Activated CD4-positive, alpha-beta T cell treated with anti-CD3 and anti-CD28 coated beads for 48 hours (primary cell): Measurements from ENCODE around the gene CBX2.

ENCODE experiments used
- DNase-seq: peaks from one replicate; pipeline ENCODE4 v3.0.0-alpha.2; 2020

The CBX2 gene

GRCh38 chr17:79789943-79790804 is 12.2 kb downstream of the CBX2 start:
- DNase-seq, result no peak

DNA sequence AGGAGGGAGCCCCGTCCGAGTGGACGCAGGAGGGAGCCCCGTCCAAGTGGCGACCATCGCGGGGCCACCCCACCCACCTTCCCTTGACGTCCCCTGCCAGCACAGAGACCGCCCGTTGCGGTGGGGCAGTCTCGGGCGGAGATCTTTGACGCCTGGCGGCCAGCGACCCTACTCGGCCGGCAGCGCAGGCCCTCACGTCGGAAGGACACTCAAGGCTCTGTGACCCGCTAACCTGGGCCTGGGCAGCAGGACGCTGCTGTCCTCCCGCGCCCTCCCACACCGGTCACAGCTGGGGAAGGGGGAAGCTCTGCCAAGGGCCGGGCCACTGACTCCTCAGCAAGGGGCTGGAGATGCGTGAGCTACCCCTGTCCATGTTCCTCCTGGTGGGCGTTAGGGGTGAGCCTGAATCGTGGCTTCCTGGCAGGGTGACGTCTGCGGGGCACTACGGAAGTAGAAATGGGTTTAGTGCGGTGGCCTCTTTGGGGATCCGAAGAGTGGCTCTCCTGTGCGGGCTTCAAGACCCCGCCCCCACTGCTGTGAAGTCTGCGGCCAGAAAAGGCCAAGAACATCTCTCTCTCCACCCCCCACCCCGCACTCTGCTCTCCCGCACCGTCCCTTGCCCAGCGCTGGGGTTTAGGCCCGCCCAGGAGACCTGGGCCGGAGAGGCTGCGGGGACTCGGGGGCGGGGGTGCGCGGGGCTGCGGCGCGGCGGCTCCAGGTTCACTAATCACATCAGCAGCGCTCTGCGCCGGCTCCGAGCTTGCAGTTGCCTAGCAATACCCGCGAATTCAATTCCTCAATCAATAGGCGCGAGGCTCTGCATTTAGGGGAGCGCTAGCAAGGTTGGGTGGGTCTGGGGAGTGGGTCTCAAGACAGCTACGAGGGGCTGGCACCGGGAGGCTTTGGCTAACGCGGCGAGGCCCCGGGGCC is 13.1 kb downstream of the CBX2 start:
- DNase-seq, result no peak

GRCh38 chr17:79791735-79792161 is 13.8 kb downstream of the CBX2 start:
- no peak for DNase-seq

GRCh38 chr17:79792341-79792871 is 14.5 kb downstream of the CBX2 start:
- no peak for DNase-seq

GRCh38 chr17:79792984-79793923 is 15.3 kb downstream of the CBX2 start:
- no peak for DNase-seq

DNA sequence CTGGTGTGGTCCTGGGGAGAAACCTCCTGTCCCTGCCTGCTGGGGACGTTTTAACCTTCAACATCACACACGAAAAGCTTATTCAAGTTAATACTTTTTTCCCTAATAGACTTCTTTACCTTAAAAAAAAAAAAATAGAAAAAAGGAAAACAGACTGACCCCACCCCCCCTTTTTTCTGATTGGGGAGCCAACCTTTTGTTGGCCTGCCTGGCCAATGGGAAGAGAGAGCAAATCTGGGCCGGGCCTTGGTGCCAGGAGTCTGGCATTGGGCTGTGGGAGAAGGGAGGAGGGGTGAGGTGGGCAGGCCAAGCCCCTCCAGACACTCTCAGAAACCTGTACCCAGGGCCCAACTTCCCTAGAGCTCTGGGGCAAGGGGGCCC is 16.0 kb downstream of the CBX2 start:
- DNase-seq, result no peak

DNA sequence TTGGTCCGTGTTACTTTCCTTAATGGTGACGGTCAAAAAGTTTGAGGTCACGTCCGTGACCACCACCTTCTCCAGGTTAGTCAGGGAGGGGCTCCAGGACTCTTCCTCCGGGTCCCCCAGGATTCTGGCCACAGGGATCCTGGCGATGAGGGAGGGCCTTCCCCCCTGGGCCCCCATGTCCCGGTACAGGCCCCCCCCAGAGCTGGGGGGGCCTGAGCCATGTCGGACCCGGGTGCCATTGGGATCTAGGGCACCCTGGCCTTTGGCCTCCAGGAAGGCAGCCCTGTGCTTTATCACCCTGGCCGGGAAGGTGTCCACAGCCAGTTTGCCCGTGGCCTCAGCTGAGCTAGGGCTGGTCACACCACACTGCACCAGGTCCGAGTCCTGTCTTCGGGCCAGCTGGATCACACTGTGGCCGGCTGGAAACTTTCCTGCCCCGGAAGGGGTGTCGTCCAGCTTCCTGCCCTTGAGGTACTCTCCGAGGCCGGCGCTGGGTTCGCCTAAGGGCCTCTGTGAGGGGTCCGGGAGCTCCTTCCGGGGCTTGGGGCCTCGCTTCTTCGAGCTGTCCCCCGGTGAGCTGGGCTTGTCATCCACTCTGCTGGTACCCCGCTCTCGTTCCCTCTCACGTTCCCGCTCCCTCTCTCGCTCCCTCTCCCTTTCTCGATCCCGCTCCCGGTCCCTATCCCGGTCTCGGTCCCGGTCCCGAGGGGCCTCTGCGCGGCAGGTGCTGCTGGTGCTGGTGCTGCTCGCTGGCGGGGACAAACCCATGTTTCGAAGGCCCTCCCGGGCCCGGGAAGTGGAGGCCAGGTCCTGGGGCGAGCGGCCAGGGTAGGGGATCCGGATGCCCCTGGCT is 16.9 kb downstream of the CBX2 start:
- no peak for DNase-seq

- DNase-seq, result no peak
These were observed 18.0 kb downstream of the CBX2 start for GRCh38 chr17:79795795-79796443.

DNA sequence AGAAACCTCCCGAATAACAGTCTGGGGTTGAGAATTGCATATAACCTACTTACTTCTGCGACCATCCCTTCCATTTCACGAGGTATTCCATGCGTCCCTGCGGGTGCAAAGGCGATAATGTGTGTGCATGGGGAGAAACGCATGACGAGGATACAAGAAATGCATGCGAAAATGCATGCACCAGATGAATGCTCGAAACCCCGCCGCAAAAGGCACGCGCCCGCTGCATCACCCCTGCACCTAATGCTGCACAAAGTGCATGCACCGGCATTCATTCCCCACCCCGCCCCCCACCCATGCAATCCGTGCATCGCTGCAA is 18.5 kb downstream of the CBX2 start:
- no peak for DNase-seq

- DNase-seq, result peak; percentile 100
These were observed 19.0 kb downstream of the CBX2 start, which contains the start of gene CBX8 for GRCh38 chr17:79796763-79797491. Gene CBX8, minus strand, starts transcription at chr17:79797077. Its CDS starts 79 bp downstream, at chr17:79796998.

DNA sequence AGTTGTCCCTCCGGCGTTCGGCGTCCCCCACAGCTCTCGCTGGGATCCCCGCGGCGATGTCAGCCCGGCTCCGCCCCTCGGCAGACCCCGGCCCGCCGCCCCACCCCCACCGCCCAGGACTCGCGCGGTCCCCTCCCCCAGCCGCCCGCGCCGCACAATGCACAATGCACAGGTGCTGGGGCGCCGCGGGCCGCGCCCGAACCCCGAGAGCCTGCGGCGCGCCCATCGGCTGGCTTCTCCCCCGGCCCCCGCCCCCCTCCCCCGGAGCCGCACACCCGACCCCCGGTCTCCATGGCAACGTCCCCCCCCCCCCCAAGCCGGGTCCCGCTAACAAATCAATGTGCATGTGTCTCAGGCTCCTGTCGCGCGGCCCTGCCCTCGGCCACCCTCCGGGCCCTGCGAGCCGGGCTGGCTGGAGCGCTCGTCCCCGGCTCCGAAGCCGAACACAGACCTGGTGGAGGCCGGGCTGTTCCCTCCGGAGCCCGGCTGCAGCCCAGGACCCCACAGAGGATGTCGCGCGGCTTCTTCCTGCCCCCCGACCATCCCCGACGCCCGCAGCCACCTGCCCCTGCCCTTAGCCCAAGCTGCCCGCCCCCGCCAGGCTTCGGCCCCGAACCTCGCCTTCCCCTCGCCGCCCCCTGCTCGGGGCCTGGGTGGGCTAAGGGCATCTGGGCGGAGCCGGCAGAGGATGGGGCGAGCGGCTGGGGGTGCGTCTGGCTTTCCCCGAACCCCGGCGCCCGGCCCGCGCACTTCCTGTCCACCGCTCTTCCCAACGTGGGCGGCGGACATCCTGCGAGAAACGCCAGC is 19.7 kb downstream of the CBX2 start:
- DNase-seq, result no peak

DNA sequence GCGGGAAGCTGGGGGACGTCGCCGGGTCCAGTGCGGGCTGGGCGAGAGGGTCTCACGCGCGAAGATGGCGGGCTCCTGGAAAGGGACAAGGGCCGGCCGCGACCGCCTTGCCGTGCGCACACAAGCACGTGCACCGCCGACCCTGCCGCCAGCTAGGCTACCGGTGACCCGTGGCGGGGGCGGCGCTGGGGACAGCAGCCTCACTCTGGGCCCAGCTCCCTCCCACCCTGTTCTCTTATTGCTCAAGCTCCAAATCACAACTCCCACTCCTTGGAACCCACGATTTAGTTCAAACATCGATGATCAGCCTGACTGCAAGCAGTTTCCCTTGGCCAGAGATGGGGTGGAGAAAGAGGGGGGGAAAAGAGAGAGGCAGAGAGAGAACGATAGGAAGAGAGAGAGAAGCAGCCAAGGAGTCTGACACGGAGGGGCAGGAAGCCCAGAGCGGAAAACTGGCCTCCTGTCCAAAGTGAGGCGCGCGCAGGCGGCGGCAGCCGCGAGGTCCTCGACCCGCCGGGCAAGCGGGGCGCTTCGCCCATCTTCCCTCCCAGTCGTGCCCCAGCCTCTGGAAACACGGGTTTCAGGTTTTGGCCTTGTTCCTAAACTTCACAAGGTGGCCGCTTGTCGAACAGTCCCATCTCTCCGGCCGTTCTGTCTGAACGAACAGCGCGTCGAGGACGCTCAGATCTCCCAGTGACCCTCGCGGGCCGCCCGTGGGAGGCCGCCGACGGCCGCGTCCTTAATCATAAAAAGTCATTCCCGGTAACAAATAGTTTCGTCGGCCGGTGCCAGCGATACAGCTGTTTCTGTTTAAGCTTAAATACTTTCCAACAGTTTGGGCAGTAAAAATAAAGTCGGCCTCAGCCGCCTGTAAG is 20.6 kb downstream of the CBX2 start:
- no peak for DNase-seq

- no peak for DNase-seq
These were observed 21.2 kb downstream of the CBX2 start for GRCh38 chr17:79799174-79799537.

- no peak for DNase-seq
These were observed 21.8 kb downstream of the CBX2 start for GRCh38 chr17:79799538-79800324.

- peak; percentile 75 for DNase-seq
These were observed 22.6 kb downstream of the CBX2 start for GRCh38 chr17:79800325-79801155.
